ENCODE measurements around the gene LYSMD3. TPM values are rescaled to one million over a fixed set of nuclear protein-coding genes. Genes with fewer than 3 reads are reported as not detected.

The LYSMD3 gene
- total RNA-seq, 1 donor from 2014 or later: 19.8 TPM

- H3K4me1 ChIP-seq: peaks cover 10% of the 10 kb centered on the region
- no peak for TF ChIP-seq CTCF (IDR thresholded peaks at IDR 0.05; ENCODE audit: borderline replicate concordance)
- no peak for DNase-seq
- H3K27me3 ChIP-seq (ENCODE audit: low read depth): peaks cover 23% of the 10 kb centered on the region
- intact Hi-C loops (cut with micrococcal nuclease): no loop called here
- no peak overlapping the region for H3K27ac ChIP-seq (replicated peaks)
- H3K36me3 ChIP-seq: no peaks in the 10 kb centered on the region
- peak overlapping the region; percentile 7 for H3K4me3 ChIP-seq
- no peaks in the 10 kb centered on the region for H3K9me3 ChIP-seq (replicated peaks)
Measured at GRCh38 chr5:90548069-90548593, 18.7 kb upstream of the LYSMD3 start.

- Histone ChIP-seq H3K4me1 (peaks cover 10% of the 10 kb centered on the region), H3K36me3 (no peaks in the 10 kb centered on the region), H3K4me3 (no peak overlapping the region), H3K27ac (replicated peaks) (no peak overlapping the region), H3K9me3 (replicated peaks) (no peaks in the 10 kb centered on the region), H3K27me3 (ENCODE audit: low read depth) (peaks cover 17% of the 10 kb centered on the region)
- no peak for DNase-seq
- TF ChIP-seq CTCF (IDR thresholded peaks at IDR 0.05; ENCODE audit: borderline replicate concordance): no peak
- intact Hi-C loops (cut with micrococcal nuclease): no loop called here
Measured at GRCh38 chr5:90547072-90547536, 17.7 kb upstream of the LYSMD3 start.

- Histone ChIP-seq H3K36me3 (no peaks in the 10 kb centered on the region), H3K9me3 (replicated peaks) (no peaks in the 10 kb centered on the region), H3K4me1 (peaks cover 10% of the 10 kb centered on the region), H3K4me3 (no peak overlapping the region), H3K27ac (replicated peaks) (no peak overlapping the region), H3K27me3 (ENCODE audit: low read depth) (peaks cover 17% of the 10 kb centered on the region)
- TF ChIP-seq CTCF (IDR thresholded peaks at IDR 0.05; ENCODE audit: borderline replicate concordance): no peak
- intact Hi-C loops (cut with micrococcal nuclease): no loop called here
- no peak for DNase-seq
Measured at GRCh38 chr5:90546216-90546837, 16.9 kb upstream of the LYSMD3 start.

GRCh38 chr5:90545511-90545910 lies 16.1 kb upstream of the LYSMD3 start:
- intact Hi-C loops (cut with micrococcal nuclease): no loop called here
- Histone ChIP-seq H3K4me3 (no peak overlapping the region), H3K27ac (replicated peaks) (no peak overlapping the region), H3K36me3 (no peaks in the 10 kb centered on the region), H3K9me3 (replicated peaks) (no peaks in the 10 kb centered on the region), H3K27me3 (ENCODE audit: low read depth) (peaks cover 17% of the 10 kb centered on the region), H3K4me1 (peaks cover 10% of the 10 kb centered on the region)
- TF ChIP-seq CTCF (IDR thresholded peaks at IDR 0.05; ENCODE audit: borderline replicate concordance): no peak
- no peak for DNase-seq

GRCh38 chr5:90542827-90543519 lies 13.6 kb upstream of the LYSMD3 start:
- no peak for DNase-seq

More at GRCh38 chr5:90542827-90543519, 13.6 kb upstream of the LYSMD3 start:
- Histone ChIP-seq H3K4me1 (no peaks in the 10 kb centered on the region), H3K36me3 (no peaks in the 10 kb centered on the region), H3K9me3 (replicated peaks) (no peaks in the 10 kb centered on the region), H3K4me3 (no peak overlapping the region), H3K27me3 (ENCODE audit: low read depth) (peaks cover 17% of the 10 kb centered on the region), H3K27ac (replicated peaks) (no peak overlapping the region)
- no peak for TF ChIP-seq CTCF (IDR thresholded peaks at IDR 0.05; ENCODE audit: borderline replicate concordance)
- intact Hi-C loops (cut with micrococcal nuclease): no loop called here
